Measurements from ENCODE around the gene SYAP1. TPM values are rescaled to one million over a fixed set of nuclear protein-coding genes. Genes with fewer than 3 reads are reported as not detected.
A peak's percentile ranks its signal among the peaks of the same experiment; 100 is the strongest.

The SYAP1 gene, protein sequence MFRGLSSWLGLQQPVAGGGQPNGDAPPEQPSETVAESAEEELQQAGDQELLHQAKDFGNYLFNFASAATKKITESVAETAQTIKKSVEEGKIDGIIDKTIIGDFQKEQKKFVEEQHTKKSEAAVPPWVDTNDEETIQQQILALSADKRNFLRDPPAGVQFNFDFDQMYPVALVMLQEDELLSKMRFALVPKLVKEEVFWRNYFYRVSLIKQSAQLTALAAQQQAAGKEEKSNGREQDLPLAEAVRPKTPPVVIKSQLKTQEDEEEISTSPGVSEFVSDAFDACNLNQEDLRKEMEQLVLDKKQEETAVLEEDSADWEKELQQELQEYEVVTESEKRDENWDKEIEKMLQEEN
- total RNA-seq (29.9 TPM), polyA plus RNA-seq (9.5 TPM)

DNA sequence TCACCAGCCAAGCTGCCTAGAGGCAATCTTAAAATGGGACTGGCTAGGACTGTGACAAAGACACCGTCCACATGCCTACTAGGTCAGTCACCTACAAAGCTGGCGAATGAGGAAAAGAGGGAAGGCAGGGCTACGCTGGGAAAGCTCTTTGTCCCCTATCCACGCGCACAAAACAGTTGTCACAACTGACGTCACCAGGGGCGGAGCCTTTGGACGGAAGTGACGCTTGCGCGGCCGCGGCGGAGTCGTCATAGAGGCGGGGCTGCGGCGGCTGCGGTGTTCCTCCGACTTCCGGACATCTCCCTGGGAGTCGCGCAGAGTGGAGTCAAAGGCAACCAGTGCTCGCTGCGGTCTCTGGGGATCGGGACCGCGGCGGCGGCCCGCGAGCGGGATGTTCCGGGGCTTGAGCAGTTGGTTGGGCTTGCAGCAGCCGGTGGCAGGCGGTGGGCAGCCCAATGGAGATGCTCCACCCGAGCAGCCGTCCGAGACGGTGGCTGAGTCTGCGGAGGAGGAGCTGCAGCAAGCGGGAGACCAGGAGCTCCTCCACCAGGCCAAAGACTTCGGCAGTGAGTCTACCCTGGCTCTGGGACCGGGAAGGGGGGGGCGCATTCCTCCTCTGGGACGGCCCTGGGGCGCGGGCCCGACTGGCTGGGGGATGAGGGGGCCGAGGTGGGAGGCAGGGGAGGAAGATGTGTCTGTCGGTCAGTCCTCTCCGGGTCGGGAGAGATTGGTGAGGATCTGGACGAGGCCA, at the start of gene SYAP1:
TSS of gene SYAP1 (plus strand) at position 279 of the 751 bp plus-strand sequence. CDS start at position 392, 113 bp downstream.
- H3K36me3 ChIP-seq (ENCODE audit: insufficient read depth): no peaks in the 10 kb centered on the region
- DNase-seq (ENCODE audit: extremely low spot score): peak; percentile 87
- under 1% methylated on average over 54 of the region's 54 CpGs for WGBS
- H3K27ac ChIP-seq (ENCODE audit: low read depth): peak within 1 kb of the TSS; percentile 97
- H3K4me1 ChIP-seq (ENCODE audit: insufficient read depth): no peaks in the 10 kb centered on the region
- peak within 1 kb of the TSS; percentile 79 for H3K4me3 ChIP-seq (ENCODE audit: low read depth, low read length)

DNA sequence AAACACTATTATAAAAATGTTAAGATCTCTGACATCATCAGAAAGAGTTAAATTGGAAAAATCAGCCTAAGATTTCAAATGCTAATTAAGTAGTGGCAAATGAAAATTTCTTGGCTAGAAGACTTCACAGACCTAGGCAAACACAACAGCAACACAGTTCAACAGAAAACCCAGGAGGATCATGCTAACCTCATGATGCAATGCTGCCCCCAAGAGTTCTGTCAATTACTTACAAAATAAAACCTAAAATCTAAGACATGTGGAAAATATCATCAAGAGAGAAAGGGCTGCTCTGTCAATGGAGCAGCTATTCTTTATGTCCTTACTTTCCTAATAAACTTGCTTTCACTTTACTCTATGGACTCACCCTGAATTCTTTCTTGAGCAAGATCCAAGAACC, 48.4 kb upstream of the SYAP1 start:
- Histone ChIP-seq H3K27ac (ENCODE audit: low read depth) (no peak overlapping the region), H3K4me1 (ENCODE audit: insufficient read depth) (no peaks in the 10 kb centered on the region), H3K4me3 (ENCODE audit: low read depth, low read length) (no peak overlapping the region), H3K36me3 (ENCODE audit: insufficient read depth) (peaks cover 2% of the 10 kb centered on the region)
- no peak for DNase-seq (ENCODE audit: extremely low spot score)

DNA sequence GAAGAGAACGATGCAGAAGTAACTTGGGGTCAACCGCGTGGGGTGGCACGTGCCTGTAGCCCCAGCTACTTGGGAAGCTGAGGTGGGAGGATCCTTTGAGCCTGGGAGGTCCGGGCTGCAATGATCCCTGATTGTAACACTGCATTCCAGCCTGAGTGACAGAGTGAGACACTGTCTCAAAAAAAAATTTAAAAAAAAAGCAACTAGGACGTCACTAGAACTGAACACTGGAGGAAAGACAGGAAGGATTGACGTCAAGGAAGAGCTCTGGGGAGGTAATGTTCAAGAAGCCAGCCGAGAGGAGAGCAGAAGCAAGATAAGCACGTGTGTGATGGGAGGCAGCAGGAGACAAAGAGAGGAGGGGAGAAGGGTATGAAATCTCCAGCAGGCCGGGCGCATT, 40.7 kb upstream of the SYAP1 start:
- H3K27ac ChIP-seq (ENCODE audit: low read depth): no peak overlapping the region
- H3K4me1 ChIP-seq (ENCODE audit: insufficient read depth): no peaks in the 10 kb centered on the region
- H3K36me3 ChIP-seq (ENCODE audit: insufficient read depth): no peaks in the 10 kb centered on the region
- 82% methylated on average over 11 of the region's 11 CpGs for WGBS
- no peak overlapping the region for H3K4me3 ChIP-seq (ENCODE audit: low read depth, low read length)
- no peak for DNase-seq (ENCODE audit: extremely low spot score)

DNA sequence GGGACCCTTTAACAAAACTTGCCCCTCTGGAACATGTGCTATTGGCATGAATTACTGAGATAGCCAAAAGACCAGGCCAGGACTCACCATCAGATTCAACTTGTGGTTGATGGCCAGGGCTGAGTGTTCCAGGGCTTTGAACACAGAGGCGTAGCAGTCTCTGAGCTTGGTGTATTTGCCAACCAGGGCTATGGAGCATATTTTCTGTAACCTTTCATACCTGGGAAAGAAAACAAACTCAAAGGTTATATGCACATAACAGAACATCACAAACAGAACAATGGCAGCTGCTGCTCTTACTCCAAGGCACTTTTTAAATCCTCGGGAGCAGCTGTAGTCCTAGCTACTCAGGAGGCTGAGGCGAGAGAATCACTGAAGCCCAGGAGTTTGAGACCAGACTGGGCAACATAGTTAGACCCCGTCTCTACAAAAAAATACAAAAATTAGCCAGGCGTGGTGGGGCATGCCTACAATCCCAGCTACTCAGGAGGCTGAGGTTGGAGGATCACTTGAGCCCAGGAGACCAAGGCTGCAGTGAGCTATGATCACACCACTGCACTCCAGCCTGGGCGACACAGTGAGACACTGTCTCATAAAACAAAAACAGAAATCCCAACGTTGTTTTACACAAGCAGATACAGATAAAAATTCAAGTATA, 36.3 kb upstream of the SYAP1 start:
- H3K36me3 ChIP-seq (ENCODE audit: insufficient read depth): no peaks in the 10 kb centered on the region
- WGBS: 92% methylated on average over 7 of the region's 7 CpGs
- H3K4me1 ChIP-seq (ENCODE audit: insufficient read depth): no peaks in the 10 kb centered on the region
- DNase-seq (ENCODE audit: extremely low spot score): no peak
- no peak overlapping the region for H3K4me3 ChIP-seq (ENCODE audit: low read depth, low read length)
- no peak overlapping the region for H3K27ac ChIP-seq (ENCODE audit: low read depth)

DNA sequence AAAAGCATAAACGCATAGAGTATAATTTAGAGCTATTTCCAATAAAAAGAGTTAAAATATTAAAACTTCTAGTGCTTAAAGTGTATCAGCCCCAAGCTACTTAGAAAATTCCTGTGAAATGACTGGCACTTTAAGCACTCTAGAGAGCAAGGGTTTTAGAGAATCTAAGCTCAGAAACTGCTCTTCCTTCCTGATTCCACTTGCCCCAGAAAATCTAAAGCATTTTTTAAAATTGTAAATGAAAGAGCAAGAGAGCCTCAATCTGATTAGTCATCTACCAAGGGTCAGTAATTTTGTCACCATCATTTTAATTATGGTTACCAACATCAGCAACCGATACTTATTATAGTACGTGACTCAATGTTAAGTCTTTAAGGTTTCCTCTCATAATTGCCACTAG, 31.9 kb upstream of the SYAP1 start:
- Histone ChIP-seq H3K27ac (ENCODE audit: low read depth) (no peak overlapping the region), H3K4me1 (ENCODE audit: insufficient read depth) (no peaks in the 10 kb centered on the region), H3K4me3 (ENCODE audit: low read depth, low read length) (no peak overlapping the region), H3K36me3 (ENCODE audit: insufficient read depth) (no peaks in the 10 kb centered on the region)
- no peak for DNase-seq (ENCODE audit: extremely low spot score)
- 97% methylated on average over 3 of the region's 3 CpGs for WGBS

DNA sequence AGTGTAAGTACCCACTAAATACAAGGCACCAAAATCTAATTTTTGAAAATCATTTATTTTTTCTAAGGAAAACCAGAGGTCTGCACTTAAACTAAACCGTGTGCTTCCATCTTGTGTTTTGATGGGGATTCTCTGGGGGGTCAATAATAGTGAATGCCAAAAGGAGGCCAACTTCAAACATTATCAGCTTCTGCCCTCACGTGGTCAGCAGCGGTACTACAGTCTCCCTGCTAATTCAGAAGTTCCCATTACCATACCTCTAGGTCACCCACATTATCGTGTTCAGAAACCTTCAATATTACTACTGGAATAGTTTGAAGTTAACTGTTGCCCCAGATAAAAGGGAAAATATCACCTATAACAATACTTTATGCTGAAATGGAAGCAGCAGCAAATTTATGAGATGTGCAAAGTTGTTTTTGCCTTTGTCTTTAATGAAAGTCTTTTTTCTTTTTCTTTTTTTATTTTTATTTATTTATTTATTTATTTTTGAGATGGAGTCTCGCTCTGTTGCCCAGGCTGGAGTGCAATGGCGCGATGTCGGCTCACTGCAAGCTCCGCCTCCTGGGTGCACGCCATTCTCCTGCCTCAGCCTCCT, 24.2 kb upstream of the SYAP1 start:
- 46% methylated on average over 10 of the region's 10 CpGs for WGBS

DNA sequence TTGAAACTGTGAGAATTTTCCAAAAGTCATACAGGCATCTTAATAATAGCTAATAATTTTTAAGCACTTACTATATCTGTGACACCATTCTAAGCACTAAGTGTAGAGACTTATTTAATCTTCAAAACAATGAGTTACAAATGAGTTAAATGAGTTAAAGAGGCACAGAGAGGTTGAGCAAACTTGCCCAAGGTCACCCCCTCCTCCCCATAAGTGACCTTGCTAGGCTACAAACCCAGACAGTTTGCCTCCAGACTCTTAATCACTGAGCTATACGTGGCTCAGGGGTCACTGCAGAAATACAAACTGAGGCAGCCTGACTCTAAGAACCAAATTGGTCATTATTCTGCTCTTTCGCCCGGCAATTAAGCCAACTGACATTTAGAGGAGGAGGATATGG, 22.5 kb upstream of the SYAP1 start:
- Histone ChIP-seq H3K36me3 (ENCODE audit: insufficient read depth) (no peaks in the 10 kb centered on the region), H3K4me1 (ENCODE audit: insufficient read depth) (no peaks in the 10 kb centered on the region), H3K4me3 (ENCODE audit: low read depth, low read length) (no peak overlapping the region), H3K27ac (ENCODE audit: low read depth) (no peak overlapping the region)
- DNase-seq (ENCODE audit: extremely low spot score): no peak
- WGBS: 79% methylated on average over 3 of the region's 3 CpGs

More for the DNA sequence above, 24.2 kb upstream of the SYAP1 start:
- Histone ChIP-seq H3K36me3 (ENCODE audit: insufficient read depth) (no peaks in the 10 kb centered on the region), H3K4me3 (ENCODE audit: low read depth, low read length) (no peak overlapping the region), H3K27ac (ENCODE audit: low read depth) (no peak overlapping the region), H3K4me1 (ENCODE audit: insufficient read depth) (no peaks in the 10 kb centered on the region)
- DNase-seq (ENCODE audit: extremely low spot score): no peak

DNA sequence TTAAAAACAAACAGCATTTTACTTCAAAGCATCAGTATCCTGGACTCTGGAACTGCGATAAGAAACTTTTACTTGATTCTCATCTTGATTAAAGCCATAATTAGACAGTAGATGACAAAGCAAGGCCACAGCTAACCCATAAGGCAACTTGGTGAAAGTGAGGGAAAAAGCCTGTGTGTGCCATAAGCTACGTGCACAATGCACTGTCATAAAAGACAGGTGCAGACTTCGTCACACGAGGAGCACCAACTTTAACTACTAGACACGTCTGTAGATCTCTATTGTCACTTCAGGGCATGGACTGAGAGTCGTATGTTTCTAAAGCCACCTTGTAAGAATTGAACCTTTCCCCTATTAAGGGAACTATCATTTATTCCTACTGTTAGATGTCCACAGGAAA, 20.0 kb upstream of the SYAP1 start:
- DNase-seq (ENCODE audit: extremely low spot score): no peak
- H3K4me3 ChIP-seq (ENCODE audit: low read depth, low read length): no peak overlapping the region
- H3K36me3 ChIP-seq (ENCODE audit: insufficient read depth): no peaks in the 10 kb centered on the region
- no peak overlapping the region for H3K27ac ChIP-seq (ENCODE audit: low read depth)
- no peaks in the 10 kb centered on the region for H3K4me1 ChIP-seq (ENCODE audit: insufficient read depth)
- 89% methylated on average over 6 of the region's 6 CpGs for WGBS

DNA sequence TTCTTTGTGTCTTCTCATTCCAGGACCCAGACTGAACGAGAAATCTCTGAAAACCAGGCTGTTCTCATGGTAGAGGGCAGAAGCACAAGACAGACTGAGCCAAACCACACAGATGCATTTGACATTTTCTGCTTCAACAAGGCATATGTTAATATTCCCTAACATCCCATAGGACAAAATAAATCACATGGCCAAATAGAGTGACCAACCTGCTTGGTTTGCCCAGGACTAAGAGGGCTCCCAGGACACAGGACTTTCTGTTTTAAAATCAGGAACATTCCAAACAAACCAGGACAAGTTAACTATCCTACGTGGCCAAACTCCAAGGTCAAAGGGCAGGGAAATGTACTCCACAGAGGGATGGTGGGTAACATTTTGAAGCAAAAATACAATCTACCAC, 18.7 kb upstream of the SYAP1 start:
- no peak for DNase-seq (ENCODE audit: extremely low spot score)
- Histone ChIP-seq H3K4me3 (ENCODE audit: low read depth, low read length) (no peak overlapping the region), H3K4me1 (ENCODE audit: insufficient read depth) (no peaks in the 10 kb centered on the region), H3K36me3 (ENCODE audit: insufficient read depth) (no peaks in the 10 kb centered on the region), H3K27ac (ENCODE audit: low read depth) (no peak overlapping the region)
- 82% methylated on average over 2 of the region's 2 CpGs for WGBS

DNA sequence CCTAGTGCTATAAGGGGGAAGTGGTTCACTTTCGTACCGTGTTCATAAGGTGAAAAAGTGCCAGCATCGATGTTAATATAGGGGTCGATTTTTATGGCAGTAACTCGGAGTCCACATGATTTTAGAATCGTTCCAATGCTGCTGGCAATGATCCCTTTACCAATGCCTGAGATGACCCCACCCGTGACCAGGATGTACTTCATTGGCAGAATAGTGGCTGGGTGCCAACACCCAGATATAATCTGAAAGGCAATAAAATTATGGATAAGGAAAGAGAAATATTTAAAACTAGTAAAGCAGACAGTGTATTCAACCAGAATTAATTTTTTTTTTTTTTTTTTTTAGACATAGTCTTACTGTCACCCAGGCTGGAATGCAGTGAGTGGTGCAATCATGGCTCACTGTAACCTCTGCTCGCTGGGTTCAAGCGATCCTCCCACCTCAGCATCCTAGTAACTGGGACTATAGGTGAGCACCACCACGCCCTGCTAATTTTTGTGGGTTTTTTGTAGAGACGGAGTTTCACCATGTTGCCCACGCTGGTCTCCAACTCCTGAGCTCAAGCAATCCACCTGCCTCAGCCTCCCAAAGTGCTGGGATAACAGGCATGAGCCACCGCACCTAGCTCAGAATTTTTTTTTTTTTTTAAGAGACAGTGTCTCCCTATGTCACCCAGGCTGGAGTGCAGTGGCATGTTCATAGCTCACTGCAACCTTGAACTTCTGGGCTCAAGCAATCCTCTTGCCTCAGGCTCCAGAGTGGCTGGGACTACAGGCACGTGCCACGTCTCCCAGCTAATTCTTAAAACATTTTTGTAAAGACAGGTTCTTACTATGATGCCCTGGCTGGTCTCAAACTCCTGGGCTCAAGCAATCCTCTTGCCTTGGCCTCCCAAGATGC, 16.5 kb upstream of the SYAP1 start:
- Histone ChIP-seq H3K27ac (ENCODE audit: low read depth) (no peak overlapping the region), H3K4me3 (ENCODE audit: low read depth, low read length) (no peak overlapping the region), H3K4me1 (ENCODE audit: insufficient read depth) (no peaks in the 10 kb centered on the region), H3K36me3 (ENCODE audit: insufficient read depth) (no peaks in the 10 kb centered on the region)
- 91% methylated on average over 15 of the region's 15 CpGs for WGBS
- no peak for DNase-seq (ENCODE audit: extremely low spot score)

DNA sequence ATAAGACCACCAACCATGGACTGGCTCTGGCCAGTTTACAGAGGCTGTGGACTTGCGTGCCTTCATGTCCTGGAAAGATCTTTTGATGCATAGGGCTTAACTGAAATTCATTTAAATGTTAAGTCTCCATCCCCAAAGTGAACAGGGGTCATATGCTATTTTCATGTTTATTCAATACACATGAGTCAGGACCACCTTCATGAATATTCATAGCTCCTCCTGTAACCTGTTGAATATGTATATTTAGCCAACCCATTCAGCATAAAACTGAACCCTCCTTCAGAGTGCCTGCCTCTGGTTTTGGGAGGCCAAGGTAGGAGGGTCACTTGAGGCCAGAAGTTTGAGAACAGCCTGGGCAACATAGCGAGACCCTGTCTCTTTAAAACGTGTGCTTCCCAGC, 14.0 kb upstream of the SYAP1 start:
- Histone ChIP-seq H3K36me3 (ENCODE audit: insufficient read depth) (no peaks in the 10 kb centered on the region), H3K4me1 (ENCODE audit: insufficient read depth) (no peaks in the 10 kb centered on the region), H3K27ac (ENCODE audit: low read depth) (no peak overlapping the region), H3K4me3 (ENCODE audit: low read depth, low read length) (no peak overlapping the region)
- DNase-seq (ENCODE audit: extremely low spot score): no peak
- WGBS: 94% methylated on average over 3 of the region's 3 CpGs

DNA sequence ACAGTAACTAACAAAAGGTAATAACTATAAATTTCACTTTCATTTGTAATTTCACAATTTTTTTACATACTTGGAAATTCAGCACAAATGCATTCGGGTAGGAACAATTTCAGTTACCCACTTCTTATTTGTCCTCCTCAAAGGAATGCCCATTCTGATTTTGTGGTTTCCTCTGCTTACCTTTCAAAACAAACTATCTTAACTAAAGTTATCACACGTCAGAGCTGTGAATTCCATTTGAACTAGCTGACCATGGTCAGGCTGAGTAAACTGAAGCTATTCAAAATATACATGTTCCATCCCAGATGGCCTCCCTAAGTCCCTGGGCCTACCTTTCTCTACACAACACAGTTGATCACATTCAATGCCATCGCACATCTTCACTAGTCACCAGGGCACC, 11.4 kb upstream of the SYAP1 start:
- no peak for DNase-seq (ENCODE audit: extremely low spot score)
- 93% methylated on average over 3 of the region's 3 CpGs for WGBS
- H3K27ac ChIP-seq (ENCODE audit: low read depth): no peak overlapping the region

More for the DNA sequence above, 11.4 kb upstream of the SYAP1 start:
- no peaks in the 10 kb centered on the region for H3K4me1 ChIP-seq (ENCODE audit: insufficient read depth)
- H3K4me3 ChIP-seq (ENCODE audit: low read depth, low read length): no peak overlapping the region
- H3K36me3 ChIP-seq (ENCODE audit: insufficient read depth): no peaks in the 10 kb centered on the region
